ENCODE results near the gene DRC1.

DRC1 gene

DNA sequence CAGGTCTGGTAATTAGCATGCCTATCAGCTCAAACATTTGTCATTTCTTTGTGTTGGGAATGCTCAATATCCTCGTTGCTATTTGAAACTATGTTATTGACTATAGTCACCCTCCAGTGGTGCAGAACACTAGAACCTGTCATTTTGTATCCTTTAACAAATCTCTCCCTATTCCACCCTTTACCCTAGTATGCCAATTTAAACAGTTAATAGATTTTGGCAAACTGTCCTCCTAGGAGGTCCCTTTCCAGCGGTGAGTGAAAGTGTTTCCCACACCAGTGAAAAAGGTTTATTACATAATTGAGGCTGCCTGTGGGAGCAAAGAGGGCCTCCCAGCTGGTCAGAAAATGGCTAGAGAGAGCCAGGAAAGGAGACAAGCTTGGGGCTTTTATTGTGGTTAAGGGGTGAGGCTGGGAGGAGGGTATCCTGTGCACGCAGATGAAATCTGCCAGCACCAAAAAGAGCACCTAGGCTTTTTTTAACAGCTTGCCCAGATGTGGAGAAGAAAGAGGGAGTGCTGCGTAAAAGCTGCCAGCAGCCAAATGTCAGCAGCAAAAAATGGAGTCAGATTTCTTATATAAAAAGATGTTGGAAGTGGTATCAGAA, 1.8 kb upstream of the DRC1 start:
- DNase-seq (ENCODE audit: low spot score): no peak

DNA sequence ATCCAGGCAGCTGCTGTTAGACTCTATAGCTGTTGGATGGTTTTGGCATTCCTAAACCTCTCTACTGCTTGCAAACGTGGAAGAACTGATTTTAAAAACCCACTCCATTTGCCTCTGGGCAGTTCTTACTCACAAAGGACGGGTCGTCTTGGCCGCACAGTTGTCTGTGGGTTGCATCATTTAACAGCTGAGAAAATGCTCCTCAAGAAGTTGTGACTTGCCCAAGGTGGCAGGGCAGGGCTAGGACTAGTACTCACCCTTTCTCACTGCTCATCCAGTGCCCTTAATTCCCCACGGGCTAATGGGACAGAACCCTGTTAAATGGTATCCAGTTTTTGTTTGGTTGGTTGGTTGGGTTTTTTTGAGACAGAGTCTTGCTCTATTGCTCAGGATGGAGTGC, 997 bp upstream of the DRC1 start:
- no peak for DNase-seq (ENCODE audit: low spot score)

DNA sequence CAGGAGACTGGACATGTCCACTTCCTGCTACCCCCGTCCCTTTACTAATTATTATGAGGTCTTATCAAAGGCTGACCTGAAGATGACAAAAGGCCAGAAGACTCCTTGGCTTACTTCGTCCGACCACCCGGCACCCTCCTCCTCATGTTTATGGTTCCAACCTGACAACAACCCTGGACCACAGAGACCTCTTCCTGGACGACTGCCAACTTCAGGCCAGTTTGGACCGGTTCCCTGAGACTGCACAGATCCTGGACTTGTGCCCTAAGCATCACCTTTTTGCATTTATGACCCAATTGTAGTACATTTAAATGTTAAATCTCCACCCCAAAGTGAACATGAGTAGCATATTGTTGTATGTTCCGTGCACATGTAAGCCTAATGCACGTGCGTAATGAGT, 5.8 kb downstream of the DRC1 start:
- DNase-seq (ENCODE audit: low spot score): no peak

DNA sequence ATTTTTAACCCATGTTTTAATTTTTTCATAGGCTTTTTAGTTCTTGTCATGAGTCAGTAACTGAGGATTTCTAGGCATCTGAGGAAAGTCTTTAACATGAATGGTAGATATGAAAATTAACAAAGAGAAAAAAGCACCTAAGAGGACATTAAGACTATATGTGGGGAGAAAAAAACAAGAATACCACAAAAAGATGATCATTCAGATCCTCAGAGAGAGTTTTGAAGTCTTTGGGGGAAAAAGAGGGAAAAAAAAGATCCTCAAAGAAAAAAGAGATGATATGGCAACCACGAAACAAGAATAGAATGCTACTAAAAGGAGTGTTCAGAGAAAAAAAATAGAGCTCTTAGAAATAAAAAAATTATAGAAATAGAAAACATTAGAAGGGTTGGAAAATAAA, 8.1 kb downstream of the DRC1 start:
- DNase-seq (ENCODE audit: low spot score): no peak

DNA sequence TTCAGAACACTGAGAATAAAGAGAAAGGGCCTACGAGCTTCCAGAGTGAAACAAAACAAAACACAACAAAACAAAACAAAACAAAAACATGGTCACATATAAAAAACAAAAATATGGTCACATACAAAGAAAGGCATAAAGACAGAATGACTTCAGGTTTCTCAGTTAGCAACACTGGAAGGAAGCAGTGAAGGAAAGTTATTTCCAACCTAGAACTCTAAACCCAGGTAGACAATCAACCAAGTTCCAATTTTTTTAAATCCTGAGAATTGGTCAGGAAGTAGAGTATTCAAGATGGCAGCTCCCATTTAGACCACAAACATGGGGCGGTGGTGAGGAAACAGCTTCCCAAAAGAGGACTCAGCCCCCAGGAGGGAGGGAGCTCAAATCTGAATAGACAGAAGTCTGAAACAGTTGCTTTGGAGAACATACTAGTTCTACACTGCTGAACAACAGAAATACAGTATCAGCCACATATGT, 9.1 kb downstream of the DRC1 start:
- no peak for DNase-seq (ENCODE audit: low spot score)

DNA sequence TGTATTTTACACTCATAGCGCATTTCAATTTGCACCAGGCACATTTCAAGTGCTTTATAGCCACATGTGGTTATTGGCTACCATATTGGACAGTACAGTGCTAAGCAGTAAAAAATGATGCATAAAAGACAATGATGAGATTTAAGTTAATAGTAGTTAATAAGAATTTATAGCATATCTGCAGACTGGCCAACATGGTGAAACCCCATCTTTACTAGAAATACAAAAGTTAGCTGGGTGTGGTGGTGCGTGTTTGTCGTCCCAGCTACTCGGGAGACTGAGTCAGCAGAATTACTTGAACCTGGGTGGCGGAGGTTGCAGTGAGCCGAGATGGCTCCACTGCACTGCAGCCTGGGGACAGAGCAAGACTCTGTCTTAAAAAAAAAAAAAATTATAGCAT, 9.7 kb downstream of the DRC1 start:
- no peak for DNase-seq (ENCODE audit: low spot score)

DNA sequence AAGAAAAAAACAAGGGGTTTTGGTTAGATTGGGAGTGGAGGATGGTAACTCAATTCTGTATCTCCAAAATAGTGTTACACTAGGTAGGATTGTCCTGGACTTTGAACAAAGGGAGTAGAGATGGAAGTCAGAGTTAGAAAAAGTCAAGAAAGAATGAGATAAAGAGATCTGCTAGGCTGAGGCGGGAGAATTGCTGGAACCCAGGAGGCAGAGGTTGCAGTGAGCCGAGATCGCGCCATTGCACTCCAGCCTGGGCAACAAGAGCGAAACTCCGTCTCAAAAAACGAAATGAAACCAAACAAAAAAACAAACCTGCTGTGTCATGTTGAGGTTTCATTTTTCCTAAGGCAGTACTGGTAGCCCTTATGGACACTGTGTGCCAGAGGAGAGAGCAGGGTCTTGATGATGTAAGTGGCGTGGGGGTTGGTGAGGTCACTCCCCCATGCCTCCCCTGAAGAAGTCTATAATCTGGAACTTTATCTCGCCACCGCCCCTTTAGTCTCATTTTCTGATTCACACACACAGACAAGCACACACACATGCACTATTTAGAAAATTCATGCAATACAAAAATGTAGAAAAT, 10.5 kb downstream of the DRC1 start:
- peak; percentile 23 for DNase-seq (ENCODE audit: low spot score)

DNA sequence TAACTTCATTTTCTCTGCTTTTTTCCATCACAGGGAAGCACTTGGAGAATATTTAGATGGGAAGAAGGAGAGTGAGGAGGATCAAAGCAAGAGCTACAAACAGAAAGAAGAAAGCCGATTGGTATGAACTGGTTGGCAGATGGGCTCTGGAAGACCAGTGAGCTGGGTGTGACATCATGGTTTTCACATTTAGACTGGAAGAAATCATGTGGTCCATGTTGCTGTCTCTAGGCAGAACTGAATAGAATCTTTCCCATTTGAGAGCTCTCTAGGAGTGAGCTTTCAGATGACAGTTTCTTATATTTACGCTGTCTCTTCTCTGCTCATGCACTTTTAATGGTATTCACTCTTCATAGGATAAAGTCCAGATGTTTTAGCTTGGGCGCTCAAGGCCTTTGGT, 12.6 kb downstream of the DRC1 start:
- DNase-seq (ENCODE audit: low spot score): no peak

DNA sequence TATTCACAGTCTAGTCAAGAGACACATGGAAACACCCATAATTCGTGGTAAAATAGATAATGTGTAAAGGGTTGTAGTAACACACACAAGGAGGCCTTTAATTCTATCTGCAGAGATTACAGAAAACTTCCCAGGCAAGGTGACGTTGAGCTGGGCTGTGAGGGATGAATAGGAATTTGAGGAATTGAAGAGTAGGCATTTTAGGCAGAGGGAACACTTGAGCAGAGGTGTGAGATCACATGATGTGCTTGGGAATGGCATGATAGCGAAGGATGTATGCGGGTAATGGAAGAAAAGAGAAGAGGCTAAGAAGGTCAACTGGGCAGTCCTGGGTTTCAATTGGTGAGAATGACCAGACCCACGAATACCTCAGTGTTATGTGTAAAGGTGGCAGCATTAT, 20.2 kb downstream of the DRC1 start:
- DNase-seq (ENCODE audit: low spot score): no peak

DNA sequence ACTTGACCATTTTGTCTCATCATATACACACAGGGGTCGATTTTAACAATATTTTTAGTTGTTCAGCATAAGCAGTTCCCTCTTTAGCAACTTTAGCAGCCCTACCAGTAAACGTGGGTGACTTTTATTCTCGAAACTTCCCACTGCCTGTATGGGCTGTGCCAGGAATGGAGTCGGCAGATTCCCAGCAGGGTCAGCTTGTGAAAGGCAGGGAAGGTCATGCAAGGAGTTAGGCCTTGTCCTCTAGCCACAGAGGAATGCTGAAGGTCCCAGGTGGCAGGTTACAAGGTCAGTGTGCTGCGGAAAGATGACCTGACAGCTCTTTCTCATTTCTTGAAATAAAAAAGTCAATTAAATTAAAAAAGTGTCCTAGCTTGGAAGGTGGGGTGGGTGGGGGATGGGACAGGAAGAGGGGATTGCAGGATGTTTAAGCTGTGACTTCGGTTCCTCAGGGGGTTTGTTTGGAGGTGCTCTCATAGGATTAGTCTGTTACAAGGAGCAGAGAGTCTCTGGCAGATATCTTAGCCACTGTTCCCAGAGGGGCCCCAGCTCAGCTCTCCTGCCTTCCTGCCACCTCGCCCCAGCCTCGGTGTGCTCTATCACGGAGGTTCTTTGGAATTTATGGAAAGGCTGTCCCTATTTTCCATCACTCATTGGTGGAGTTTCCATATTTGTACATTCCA, 21.4 kb downstream of the DRC1 start:
- DNase-seq (ENCODE audit: low spot score): no peak

DNA sequence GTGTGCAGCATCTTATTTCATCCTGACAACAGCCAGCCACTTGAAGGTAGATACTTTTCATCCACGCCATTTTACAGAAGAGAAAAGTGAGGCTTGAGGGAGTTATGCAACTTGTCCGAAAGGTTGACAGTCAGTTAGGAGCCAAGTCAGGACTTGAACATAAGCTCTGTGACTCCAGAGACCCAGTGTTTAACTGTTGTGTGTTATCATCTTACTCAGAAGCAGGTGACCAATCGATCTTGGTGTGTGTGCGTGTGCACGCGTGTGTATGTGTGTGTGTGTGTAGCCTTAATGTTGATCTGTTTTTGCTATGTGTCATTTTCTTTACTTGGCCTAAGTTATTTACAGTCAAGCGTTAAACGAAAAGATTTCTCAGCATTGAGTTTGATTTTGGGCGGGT, 22.0 kb downstream of the DRC1 start:
- no peak for DNase-seq (ENCODE audit: low spot score)

DNA sequence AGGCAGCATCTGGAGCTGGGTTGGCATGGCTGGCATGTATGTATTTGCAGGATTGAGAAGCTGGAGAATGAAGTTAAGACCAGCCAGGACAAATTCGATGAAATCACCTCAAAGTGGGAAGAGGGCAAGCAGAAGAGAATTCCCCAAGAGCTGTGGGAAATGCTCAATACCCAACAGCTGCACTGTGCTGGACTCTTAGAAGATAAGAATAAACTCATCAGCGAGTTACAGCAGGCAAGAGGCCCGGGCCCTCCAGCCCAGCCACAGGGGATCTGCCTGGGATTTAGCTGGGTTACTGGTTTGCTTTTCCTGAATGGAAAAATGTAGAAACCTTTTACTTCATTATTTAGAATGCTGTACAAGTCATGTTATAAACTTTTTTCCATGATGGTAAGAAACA, 22.5 kb downstream of the DRC1 start:
- no peak for DNase-seq (ENCODE audit: low spot score)

DNA sequence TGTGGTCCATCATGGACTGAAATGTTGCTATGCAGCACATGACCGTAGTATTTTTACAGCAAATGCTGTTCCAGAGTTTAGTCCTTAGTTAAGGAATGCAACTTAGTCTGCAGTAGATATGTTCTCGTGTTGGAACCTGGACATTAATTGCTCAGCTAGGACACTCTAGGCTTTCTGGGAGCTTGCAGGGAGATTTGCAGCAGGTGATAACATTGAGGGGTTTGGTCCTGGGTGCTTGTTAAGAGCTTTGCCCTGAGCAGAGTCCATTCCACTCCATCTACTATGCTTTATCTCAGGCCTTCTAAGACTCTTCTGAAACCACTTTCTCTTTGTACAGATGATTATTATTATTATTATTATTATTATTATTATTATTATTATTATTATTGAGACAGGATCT, 27.1 kb downstream of the DRC1 start:
- no peak for DNase-seq (ENCODE audit: low spot score)

DNA sequence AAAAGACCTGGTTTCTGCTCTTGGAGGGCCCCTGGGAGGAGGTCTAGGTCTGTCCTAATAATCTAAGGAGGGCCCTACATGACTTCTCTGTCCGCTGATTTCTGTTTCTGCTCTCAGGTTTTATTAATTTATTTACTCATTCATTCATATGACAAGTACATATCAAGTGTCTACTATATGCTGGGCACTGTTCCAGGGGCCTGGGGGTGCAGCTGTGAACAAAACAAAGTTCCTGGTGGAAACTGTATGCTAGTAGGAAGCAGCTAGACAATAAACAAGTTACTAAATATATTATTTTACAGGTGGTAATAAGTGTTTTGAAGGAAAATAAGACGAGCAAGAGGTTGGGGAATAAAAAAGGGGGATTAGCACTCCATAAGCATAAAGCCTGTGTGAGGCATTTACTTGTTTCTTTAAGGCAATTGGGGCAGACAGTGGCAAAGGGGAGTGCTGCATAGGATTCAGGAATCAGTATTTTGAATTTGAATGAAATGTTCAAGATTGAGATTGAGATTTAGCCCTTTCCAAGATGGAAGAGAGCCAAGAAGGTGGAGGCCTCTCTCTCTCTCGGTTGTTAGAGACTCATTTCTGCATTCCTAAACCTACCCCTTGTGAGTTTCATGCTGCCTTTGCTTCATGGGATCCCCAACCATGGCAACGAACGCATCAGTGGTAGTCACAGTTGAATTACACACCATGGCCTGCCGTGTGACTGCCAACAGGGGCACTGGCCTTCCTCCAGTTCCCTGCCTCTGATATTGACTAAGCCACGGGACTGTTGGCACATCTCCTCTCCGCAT, 28.3 kb downstream of the DRC1 start:
- no peak for DNase-seq (ENCODE audit: low spot score)

DNA sequence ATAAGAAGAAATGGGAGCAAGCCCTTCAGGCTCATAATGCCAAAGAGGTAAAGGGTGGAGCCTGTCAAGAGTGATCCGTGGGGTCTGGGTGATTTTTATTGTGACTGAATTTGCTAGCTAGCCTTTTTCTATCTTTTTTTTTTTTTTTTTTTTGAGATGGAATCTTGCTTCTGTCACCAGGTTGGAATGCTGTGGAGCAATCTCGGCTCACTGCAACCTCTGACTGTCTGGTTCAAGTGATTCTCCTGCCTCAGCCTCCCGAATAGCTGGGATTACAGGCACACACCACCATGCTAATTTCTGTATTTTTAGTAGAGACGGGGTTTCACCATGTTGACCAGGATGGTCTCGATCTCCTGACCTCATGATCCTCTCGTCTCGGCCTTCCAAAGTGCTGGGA, 29.1 kb downstream of the DRC1 start:
- DNase-seq (ENCODE audit: low spot score): no peak

DNA sequence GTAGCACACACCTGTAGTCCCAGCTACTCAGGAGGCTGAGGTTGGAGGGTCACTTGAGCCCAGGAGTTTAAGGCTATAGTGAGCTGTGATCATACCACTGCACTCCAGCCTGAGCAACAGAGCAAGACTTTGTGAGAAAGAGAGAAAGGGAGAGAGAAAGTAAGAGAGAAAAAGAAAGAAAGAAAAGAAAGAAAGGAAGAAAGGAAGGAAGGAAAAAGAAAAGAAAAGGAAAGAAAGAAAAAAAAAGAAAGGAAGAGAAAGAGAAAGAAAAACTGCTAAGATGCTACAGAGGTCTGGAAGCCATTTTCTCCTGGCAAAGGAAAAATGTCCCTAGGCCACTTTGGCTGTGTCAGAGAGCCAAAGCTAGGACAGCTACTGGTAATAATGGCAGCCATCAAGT, 30.6 kb downstream of the DRC1 start:
- no peak for DNase-seq (ENCODE audit: low spot score)

DNA sequence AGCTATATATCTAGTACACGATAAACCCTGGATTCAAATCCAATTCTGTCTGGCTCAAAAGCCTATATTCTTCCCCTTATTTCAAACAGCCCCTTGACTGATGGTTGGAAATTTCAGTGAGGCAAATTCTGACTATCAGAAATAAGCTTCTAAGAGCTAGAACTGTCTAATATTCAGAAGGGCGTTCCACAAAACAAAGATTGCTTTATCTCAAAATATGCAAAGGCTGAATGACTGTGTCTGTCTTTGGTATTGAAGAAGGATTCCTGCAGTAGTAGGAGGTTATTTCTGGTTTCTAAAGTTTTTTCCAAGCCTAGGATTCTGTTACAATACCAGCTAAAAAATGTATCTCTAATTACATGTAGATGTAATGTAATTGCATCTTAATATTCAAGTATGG, 31.1 kb downstream of the DRC1 start:
- DNase-seq (ENCODE audit: low spot score): no peak

DNA sequence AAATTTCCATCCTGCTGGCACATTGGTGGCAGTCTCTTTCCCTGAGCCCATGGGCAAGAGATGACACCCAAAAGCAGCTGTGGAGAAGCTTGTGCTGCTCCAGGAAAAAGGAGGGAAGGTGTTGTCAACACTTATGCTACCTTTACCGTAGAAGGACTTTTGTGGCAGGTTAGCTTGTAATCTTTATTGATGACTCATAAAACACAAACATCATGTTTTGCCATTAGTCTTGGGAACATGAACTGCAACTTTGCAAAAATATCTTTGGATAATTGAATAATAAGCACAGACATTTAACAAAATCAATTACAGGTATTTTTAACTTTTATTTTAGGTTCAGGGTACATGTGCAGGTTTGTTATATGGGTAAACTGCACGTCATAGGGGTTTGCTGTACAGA, 33.4 kb downstream of the DRC1 start:
- DNase-seq (ENCODE audit: low spot score): no peak

DNA sequence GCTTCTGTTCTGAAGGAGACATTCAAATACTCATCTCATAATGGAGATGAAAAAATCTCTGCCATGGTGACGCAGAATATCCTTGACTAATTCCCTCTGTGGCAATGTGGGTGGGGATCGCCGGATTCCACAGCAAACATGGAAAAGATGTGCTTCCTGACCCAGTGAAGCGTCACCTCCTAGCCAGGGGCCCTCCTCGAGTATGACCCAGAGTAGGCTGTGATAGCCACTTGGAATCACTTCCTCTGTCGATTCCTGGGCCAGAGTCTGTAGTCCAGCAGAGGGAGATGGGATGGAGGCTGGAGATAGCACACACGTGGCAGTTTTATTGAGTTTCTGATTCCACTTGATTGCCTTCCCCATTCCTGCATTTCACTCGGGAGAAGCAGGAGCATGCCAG, 36.8 kb downstream of the DRC1 start:
- no peak for DNase-seq (ENCODE audit: low spot score)

DNA sequence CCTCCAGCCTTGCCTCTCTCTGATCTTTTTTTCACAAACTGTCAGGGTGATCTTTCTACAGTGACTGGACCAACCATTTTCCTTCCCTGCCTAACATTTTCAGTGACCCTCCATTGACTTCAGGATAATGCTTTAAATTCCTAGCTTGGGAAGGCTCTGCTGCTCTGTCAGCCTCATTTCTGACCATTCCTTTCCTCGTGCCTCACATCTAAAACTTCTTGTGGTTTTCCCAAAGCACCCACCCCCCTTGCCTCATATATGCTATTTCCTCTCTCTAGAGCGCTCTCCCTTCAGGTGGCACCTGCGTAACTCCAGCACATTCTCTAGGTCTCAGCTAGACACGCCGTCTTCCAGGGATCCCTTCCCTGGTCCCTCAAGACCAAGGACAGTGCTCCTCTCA, 37.2 kb downstream of the DRC1 start:
- no peak for DNase-seq (ENCODE audit: low spot score)

DNA sequence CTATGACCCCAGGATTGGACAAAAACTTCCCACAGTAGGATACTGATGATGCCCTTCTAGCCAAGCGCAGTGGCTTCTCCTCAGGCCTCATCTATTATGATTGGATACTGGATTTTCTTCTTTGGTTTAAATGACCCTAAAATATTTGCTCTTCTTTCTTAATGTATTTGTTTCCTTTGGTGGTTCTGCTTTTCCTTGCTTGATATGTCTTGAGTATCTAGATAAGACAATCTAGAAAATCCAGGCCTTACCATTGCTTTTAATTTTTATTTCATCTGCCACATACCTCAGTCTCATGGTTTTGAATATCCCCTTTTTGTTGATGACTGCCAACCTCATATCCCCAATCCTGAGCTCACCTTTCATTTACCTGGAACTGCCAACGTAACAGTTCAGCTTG, 40.6 kb downstream of the DRC1 start:
- DNase-seq (ENCODE audit: low spot score): no peak

DNA sequence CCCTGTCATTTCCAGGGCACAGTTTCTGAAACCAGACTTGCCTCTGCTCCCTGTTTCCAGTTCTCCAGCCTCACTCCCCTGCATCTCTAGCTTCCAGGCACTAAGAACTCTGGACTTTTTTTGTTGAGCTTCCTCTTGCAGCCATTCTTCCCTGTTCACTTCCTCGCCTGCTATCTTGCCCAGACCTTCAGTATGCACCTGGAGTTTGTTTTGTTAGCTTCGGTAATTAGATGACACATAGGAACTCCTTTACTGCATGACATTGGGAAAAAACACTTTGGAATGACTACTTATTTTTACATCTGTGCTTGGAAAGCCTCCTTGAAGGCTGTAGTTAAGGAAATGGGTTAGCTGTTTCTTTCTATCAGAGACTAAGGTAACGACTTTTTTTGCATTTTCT, 41.0 kb downstream of the DRC1 start:
- no peak for DNase-seq (ENCODE audit: low spot score)

DNA sequence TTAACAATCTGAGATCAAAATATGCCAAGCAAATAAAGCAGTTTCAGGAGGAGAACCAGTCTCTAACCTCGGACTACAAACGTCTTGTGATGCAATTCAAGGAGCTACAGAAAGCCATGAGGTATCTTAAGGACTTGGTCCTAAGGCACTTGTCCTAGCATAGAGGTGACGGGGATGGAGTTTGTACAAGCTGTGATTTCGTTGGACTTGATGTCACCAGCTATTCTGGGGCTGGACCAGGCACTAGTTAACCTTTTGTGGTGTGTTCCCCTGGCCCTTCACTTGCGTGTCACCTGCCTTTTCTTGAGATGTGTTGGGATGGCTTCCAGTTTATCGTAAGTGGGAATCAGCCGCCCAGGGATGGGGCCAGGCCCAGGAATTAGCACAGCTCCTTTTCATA, 42.5 kb downstream of the DRC1 start:
- DNase-seq (ENCODE audit: low spot score): no peak
